GM23338 (cell line): ENCODE measurements around the gene SETMAR. TPM values are rescaled to one million over a fixed set of nuclear protein-coding genes. Genes with fewer than 3 reads are reported as not detected.

Source experiments
- ATAC-seq: fragments of 200-7000 bp; cut with Tn5 transposase; 3 replicates; pipeline ENCODE4 v1.9.1; 2020
- DNase-seq: peaks from one replicate; pipeline ENCODE4 v3.0.0-alpha.2; 2015; ENCODE audit warnings: low spot score
- H2AFZ ChIP-seq: fragments of 200-600 bp; sonication (generic); 2 replicates; pipeline ENCODE4 v1.8.0; 2016; ENCODE audit warnings: antibody characterized with exemption, mild to moderate bottlenecking, moderate library complexity
- H3F3A ChIP-seq: fragments of 200-600 bp; sonication (generic); replicated peaks from 2 replicates; pipeline ENCODE4 v1.8.0; 2017; ENCODE audit warnings: antibody characterized with exemption, mixed run types, low read depth
- H3K27ac ChIP-seq: fragments of 200-600 bp; sonication (generic); 2 replicates; pipeline ENCODE4 v1.6.1; 2016; ENCODE audit warnings: low read depth
- H3K27me3 ChIP-seq: fragments of 200-600 bp; sonication (generic); 2 replicates; pipeline ENCODE4 v1.8.0; 2016; ENCODE audit warnings: mild to moderate bottlenecking, mixed run types, moderate library complexity; ENCODE audit not compliant: insufficient read depth
- H3K36me3 ChIP-seq: fragments of 200-600 bp; sonication (generic); 2 replicates; pipeline ENCODE4 v1.8.0; 2016; ENCODE audit warnings: mild to moderate bottlenecking; ENCODE audit not compliant: insufficient read depth
- H3K4me1 ChIP-seq: fragments of 200-600 bp; sonication (generic); 2 replicates; pipeline ENCODE4 v1.8.0; 2016; ENCODE audit warnings: mild to moderate bottlenecking, moderate library complexity; ENCODE audit not compliant: insufficient read depth
- H3K4me2 ChIP-seq: fragments of 200-600 bp; sonication (generic); 2 replicates; pipeline ENCODE4 v1.7.1; 2017; ENCODE audit warnings: mixed run types
- H3K4me3 ChIP-seq: fragments of 200-600 bp; sonication (generic); 2 replicates; pipeline ENCODE4 v1.6.1; 2016; ENCODE audit warnings: mixed run types
- H3K79me2 ChIP-seq: fragments of 200-600 bp; sonication (generic); replicated peaks from 2 replicates; pipeline ENCODE4 v1.8.0; 2017; ENCODE audit warnings: mild to moderate bottlenecking; ENCODE audit not compliant: insufficient read depth
- H3K9me2 ChIP-seq: fragments of 200-600 bp; sonication (generic); 2 replicates; pipeline ENCODE4 v1.8.0; 2017; ENCODE audit not compliant: insufficient read depth
- H4K20me1 ChIP-seq: fragments of 200-600 bp; sonication (generic); replicated peaks from 2 replicates; pipeline ENCODE4 v1.8.0; 2017; ENCODE audit warnings: mild to moderate bottlenecking; ENCODE audit not compliant: insufficient read depth
- H3K27ac Mint-ChIP-seq: 2 replicates; pipeline ENCODE4 v1.8.0; 2020; ENCODE audit warnings: inconsistent platforms, mild to moderate bottlenecking, moderate library complexity, mixed read lengths
- H3K27me3 Mint-ChIP-seq: 3 replicates; pipeline ENCODE4 v1.8.0; 2022; ENCODE audit warnings: low read depth, mild to moderate bottlenecking, moderate library complexity, mixed read lengths, inconsistent platforms; ENCODE audit not compliant: insufficient read depth, poor library complexity
- H3K36me3 Mint-ChIP-seq: 3 replicates; pipeline ENCODE4 v1.8.0; 2021; ENCODE audit warnings: low read depth, mild to moderate bottlenecking, inconsistent platforms, moderate library complexity, mixed read lengths
- H3K4me1 Mint-ChIP-seq: 3 replicates; pipeline ENCODE4 v1.8.0; 2020; ENCODE audit warnings: mild to moderate bottlenecking, inconsistent platforms, mixed read lengths
- H3K4me3 Mint-ChIP-seq: 3 replicates; pipeline ENCODE4 v1.8.0; 2021; ENCODE audit warnings: moderate library complexity, mild to moderate bottlenecking, inconsistent platforms, mixed read lengths
- H3K9me3 Mint-ChIP-seq: 3 replicates; pipeline ENCODE4 v1.8.0; 2020; ENCODE audit warnings: moderate library complexity, mild to moderate bottlenecking, inconsistent platforms, mixed read lengths
- CREB1 ChIP-seq: fragments of 250-450 bp; sonication (Bioruptor Pico); IDR thresholded peaks from 2 replicates; pipeline ENCODE4 v1.5.0; 2020; ENCODE audit warnings: low read depth, mild to moderate bottlenecking, moderate library complexity
- CTCF ChIP-seq, 2 experiments: fragments of 200-600 bp in 1 of 2; sonication (generic) in 1 of 2; conservative IDR thresholded peaks; 2 replicates each; pipeline versions ENCODE4 v1.5.1 to v1.6.1; 2016 to 2017; ENCODE audit warnings: antibody characterized with exemption in 2 of 2, low read depth in 2 of 2, mild to moderate bottlenecking in 2 of 2, moderate library complexity in 1 of 2
- ETS1 ChIP-seq: IDR thresholded peaks from 2 replicates; pipeline ENCODE4 v1.6.1; 2016; ENCODE audit warnings: antibody characterized with exemption
- EZH2 ChIP-seq: fragments of 200-600 bp; sonication (generic); IDR thresholded peaks from one replicate; pipeline ENCODE4 v1.8.0; 2017; ENCODE audit warnings: antibody characterized with exemption, mild to moderate bottlenecking, low read depth; ENCODE audit not compliant: unreplicated experiment
- JUNB ChIP-seq: IDR thresholded peaks from one replicate; pipeline ENCODE4 v1.6.1; 2016; ENCODE audit warnings: antibody characterized with exemption; ENCODE audit not compliant: unreplicated experiment
- NANOG ChIP-seq: IDR thresholded peaks from 2 replicates; pipeline ENCODE4 v1.6.1; 2016; ENCODE audit warnings: antibody characterized with exemption, borderline replicate concordance
- POLR2AphosphoS5 ChIP-seq: IDR thresholded peaks from 2 replicates; pipeline ENCODE4 v1.6.1; 2016; ENCODE audit warnings: antibody characterized with exemption, low read depth
- REST ChIP-seq: IDR thresholded peaks from one replicate; pipeline ENCODE4 v1.6.1; 2018; ENCODE audit warnings: antibody characterized with exemption; ENCODE audit not compliant: unreplicated experiment
- STAT1 ChIP-seq: IDR thresholded peaks from one replicate; pipeline ENCODE4 v1.6.1; 2016; ENCODE audit warnings: antibody characterized with exemption; ENCODE audit not compliant: unreplicated experiment
- ZNF114 ChIP-seq: fragments of 250-450 bp; sonication (Bioruptor Pico); IDR thresholded peaks from 2 replicates; pipeline ENCODE4 v1.5.0; 2020; ENCODE audit warnings: mild to moderate bottlenecking, moderate library complexity
- polyA plus RNA-seq: library from polyadenylated mRNA; unstranded; fragments of >200 nt; fragmentation: Nextera tagmentation; extraction: Ambion mirVana; gene quantifications from 2 replicates; pipeline ENCODE4 v1.2.1, GENCODE V29; 2016
- total RNA-seq: library from RNA; depleted of rRNA; stranded (reverse); fragments of >200 nt; shearing (Covaris generic); gene quantifications from 2 replicates; pipeline ENCODE4 v1.2.3, GENCODE V29; 2014; rRNA removed

Gene SETMAR
- total and polyA plus RNA-seq, 2 experiments from 2014 or later = 11.2 to 19.8 TPM

GRCh38 chr3:4362523-4362922 is 59.4 kb downstream of the SETMAR start:
- DNase-seq (no peak), ATAC-seq (no peak)
- Histone ChIP-seq H2AFZ (no peak overlapping the region), H3K27me3 (no peaks in the 10 kb centered on the region), H3K27ac (no peak overlapping the region), H3K4me3 (no peak overlapping the region), H3K9me2 (no peaks in the 10 kb centered on the region), H3K36me3 (no peaks in the 10 kb centered on the region), H3F3A (no peaks in the 10 kb centered on the region), H3K4me1 (no peaks in the 10 kb centered on the region), H4K20me1 (no peaks in the 10 kb centered on the region), H3K79me2 (no peaks in the 10 kb centered on the region), H3K4me2 (no peak overlapping the region)
- Mint-ChIP-seq H3K4me3 (no peak overlapping the region), H3K27ac (no peak overlapping the region), H3K36me3 (no peaks in the 10 kb centered on the region), H3K9me3 (no peaks in the 10 kb centered on the region), H3K27me3 (peaks cover 1% of the 10 kb centered on the region), H3K4me1 (no peaks in the 10 kb centered on the region)
- TF ChIP-seq JUNB (no peak), ZNF114 (CRISPR knock-in tag) (no peak), CREB1 (CRISPR knock-in tag) (no peak), POLR2AphosphoS5 (no peak), REST (no peak), ETS1 (no peak), NANOG (no peak), EZH2 (no peak), STAT1 (no peak), CTCF (conservative IDR thresholded peaks at IDR 0.05; ENCODE audit: low read depth in 2 of 2) (no peak)

Other genes starting within 250 kb of the SETMAR start
- 15.8 and 20.3 TPM in 2 replicates for gene SUMF1, start 163.9 kb downstream of the SETMAR start, total RNA-seq
- gene SUMF1, start 163.9 kb downstream of the SETMAR start, polyA plus RNA-seq = 6.3 and 6.9 TPM in 2 replicates
- 16.2 and 21.0 TPM in 2 replicates for gene ITPR1, start 190.0 kb downstream of the SETMAR start, total RNA-seq
- gene ITPR1, start 190.0 kb downstream of the SETMAR start, polyA plus RNA-seq = 5.2 and 6.8 TPM in 2 replicates